Stimulated activated naive CD8-positive, alpha-beta T cell treated with anti-CD3 and anti-CD28 coated beads, Interleukin-15, amount 100 ng/mL, for 72 hours (primary cell): ENCODE measurements around the gene ACTN1.

Experiments
- ATAC-seq: fragments of 150-1000 bp; cut with Tn5 transposase; 2 replicates; pipeline ENCODE4 v1.10.0; 2021; ENCODE audit warnings: mild to moderate bottlenecking, moderate library complexity
- DNase-seq, 2 donors: peaks; one replicate each; pipeline ENCODE4 v3.0.0; 2021 to 2022
- H3K27ac Mint-ChIP-seq, 2 donors: one replicate each; pipeline ENCODE4 v1.8.0; 2022; ENCODE audit warnings: mild to moderate bottlenecking in 2 of 2, mixed read lengths in 2 of 2, moderate library complexity in 2 of 2
- H3K27me3 Mint-ChIP-seq: one replicate; pipeline ENCODE4 v1.8.0; 2022; ENCODE audit warnings: mixed read lengths
- H3K4me1 Mint-ChIP-seq: one replicate; pipeline ENCODE4 v1.8.0; 2022; ENCODE audit warnings: mild to moderate bottlenecking, mixed read lengths
- H3K4me3 Mint-ChIP-seq, 2 donors: one replicate each; pipeline ENCODE4 v1.8.0; 2022; ENCODE audit warnings: mild to moderate bottlenecking in 2 of 2, mixed read lengths in 2 of 2, moderate library complexity in 1 of 2
- H3K9me3 Mint-ChIP-seq, 2 donors: one replicate each; pipeline ENCODE4 v1.8.0; 2022; ENCODE audit warnings: mixed read lengths in 2 of 2

ACTN1 gene

GRCh38 chr14:68952531-68953195, 26.4 kb downstream of the ACTN1 start:
- Mint-ChIP-seq H3K4me3 (peak overlapping the region; percentile 78 to 82), H3K27ac (peak overlapping the region; percentile 95 to 97), H3K27me3 (no peaks in the 10 kb centered on the region), H3K9me3 (no peaks in the 10 kb centered on the region), H3K4me1 (peaks cover 98% of the 10 kb centered on the region)
- ATAC-seq, result peak; percentile 81
- peak in 1 of 2 donors; percentile 55 for DNase-seq

GRCh38 chr14:68951800-68952530, 27.1 kb downstream of the ACTN1 start:
- Mint-ChIP-seq H3K4me3 (peak overlapping the region; percentile 78 to 82), H3K9me3 (no peaks in the 10 kb centered on the region), H3K27ac (peak overlapping the region; percentile 67 to 95), H3K4me1 (peaks cover 98% of the 10 kb centered on the region), H3K27me3 (no peaks in the 10 kb centered on the region)
- DNase-seq (no peak), ATAC-seq (peak; percentile 4)

- ATAC-seq (no peak), DNase-seq (no peak)
- Mint-ChIP-seq H3K27me3 (no peaks in the 10 kb centered on the region), H3K9me3 (no peaks in the 10 kb centered on the region), H3K4me1 (peaks cover 98% of the 10 kb centered on the region), H3K4me3 (peak overlapping the region; percentile 49 to 78), H3K27ac (peak overlapping the region; percentile 67 to 86)
Observed at GRCh38 chr14:68951035-68951797, 27.9 kb downstream of the ACTN1 start.

DNA sequence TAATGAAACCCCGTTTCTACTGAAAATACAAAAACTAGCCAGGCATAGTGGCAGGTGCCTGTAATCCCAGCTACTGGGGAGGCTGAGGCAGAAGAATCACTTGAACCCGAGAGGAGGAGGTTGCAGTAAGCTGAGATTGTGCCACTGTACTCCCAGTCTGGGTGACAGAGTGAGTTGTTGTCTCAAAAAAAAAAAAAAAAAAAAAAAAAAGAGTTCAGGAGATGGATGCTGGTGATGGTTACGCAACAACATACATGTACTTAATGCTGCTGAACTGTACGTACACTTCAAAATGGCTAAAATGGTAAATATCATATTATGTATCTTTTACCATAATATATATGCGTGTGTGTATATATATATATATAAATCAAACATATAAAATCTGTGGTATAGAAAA, 29.0 kb downstream of the ACTN1 start:
- H3K27ac Mint-ChIP-seq, result peak overlapping the region in 1 of 2 donors; percentile 95
- DNase-seq, result no peak
- H3K4me3 Mint-ChIP-seq, result no peak overlapping the region
- ATAC-seq, result no peak
- H3K4me1 Mint-ChIP-seq, result peaks cover 98% of the 10 kb centered on the region
- no peaks in the 10 kb centered on the region for H3K9me3 Mint-ChIP-seq
- H3K27me3 Mint-ChIP-seq, result no peaks in the 10 kb centered on the region

DNA sequence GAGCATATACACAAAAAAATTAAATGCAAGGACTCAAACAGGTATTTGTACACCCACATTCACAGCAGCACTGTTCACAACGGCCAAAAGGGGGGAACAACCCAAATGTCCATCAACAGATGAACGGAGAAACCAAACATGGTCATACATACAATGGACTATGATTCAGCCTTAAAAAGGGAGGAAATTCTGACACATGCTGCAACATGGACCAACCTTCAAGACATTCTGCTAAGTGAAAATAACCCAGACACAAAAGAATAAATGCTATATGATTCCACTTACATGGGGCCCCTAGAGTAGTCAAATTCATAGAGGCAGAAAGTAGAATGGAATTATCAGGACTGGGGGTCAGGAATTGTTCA, 29.5 kb downstream of the ACTN1 start:
- H3K4me3 Mint-ChIP-seq, result peak overlapping the region; percentile 71 to 75
- peaks cover 98% of the 10 kb centered on the region for H3K4me1 Mint-ChIP-seq
- no peaks in the 10 kb centered on the region for H3K27me3 Mint-ChIP-seq
- peak overlapping the region in 1 of 2 donors; percentile 95 for H3K27ac Mint-ChIP-seq
- ATAC-seq, result no peak
- DNase-seq, result no peak
- no peaks in the 10 kb centered on the region for H3K9me3 Mint-ChIP-seq

- peak in 1 of 2 donors; percentile 43 for DNase-seq
- Mint-ChIP-seq H3K4me1 (peaks cover 98% of the 10 kb centered on the region), H3K4me3 (peak overlapping the region; percentile 71 to 75), H3K27ac (peak overlapping the region; percentile 89 to 93), H3K9me3 (no peaks in the 10 kb centered on the region), H3K27me3 (no peaks in the 10 kb centered on the region)
- peak; percentile 49 for ATAC-seq
Observed at GRCh38 chr14:68948686-68949600, 30.2 kb downstream of the ACTN1 start.

- Mint-ChIP-seq H3K9me3 (no peaks in the 10 kb centered on the region), H3K27ac (peak overlapping the region; percentile 89 to 93), H3K4me1 (peaks cover 98% of the 10 kb centered on the region), H3K4me3 (peak overlapping the region; percentile 51 to 71), H3K27me3 (no peaks in the 10 kb centered on the region)
- DNase-seq (no peak), ATAC-seq (no peak)
Observed at GRCh38 chr14:68947802-68948201, 31.3 kb downstream of the ACTN1 start.

- H3K9me3 Mint-ChIP-seq, result no peaks in the 10 kb centered on the region
- ATAC-seq (no peak), DNase-seq (no peak)
- peak overlapping the region; percentile 38 to 58 for H3K4me3 Mint-ChIP-seq
- H3K4me1 Mint-ChIP-seq, result peaks cover 98% of the 10 kb centered on the region
- H3K27me3 Mint-ChIP-seq, result no peaks in the 10 kb centered on the region
- H3K27ac Mint-ChIP-seq, result peak overlapping the region; percentile 88 to 93
Observed at GRCh38 chr14:68946489-68946822, 32.6 kb downstream of the ACTN1 start.

- H3K4me3 Mint-ChIP-seq, result peak overlapping the region; percentile 38 to 58
- H3K27me3 Mint-ChIP-seq, result no peaks in the 10 kb centered on the region
- peak overlapping the region; percentile 88 to 93 for H3K27ac Mint-ChIP-seq
- H3K4me1 Mint-ChIP-seq, result peaks cover 97% of the 10 kb centered on the region
- DNase-seq (peak in 1 of 2 donors; percentile 57), ATAC-seq (peak; percentile 70)
- H3K9me3 Mint-ChIP-seq, result no peaks in the 10 kb centered on the region
Observed at GRCh38 chr14:68945585-68946488, 33.3 kb downstream of the ACTN1 start.

- Mint-ChIP-seq H3K4me1 (peaks cover 98% of the 10 kb centered on the region), H3K27ac (peak overlapping the region; percentile 74 to 91), H3K27me3 (no peaks in the 10 kb centered on the region), H3K9me3 (no peaks in the 10 kb centered on the region), H3K4me3 (peak overlapping the region; percentile 38 to 58)
- DNase-seq (no peak), ATAC-seq (no peak)
Observed at GRCh38 chr14:68945190-68945584, 33.9 kb downstream of the ACTN1 start.

GRCh38 chr14:68944162-68944561, 34.9 kb downstream of the ACTN1 start:
- peaks cover 99% of the 10 kb centered on the region for H3K4me1 Mint-ChIP-seq

DNA sequence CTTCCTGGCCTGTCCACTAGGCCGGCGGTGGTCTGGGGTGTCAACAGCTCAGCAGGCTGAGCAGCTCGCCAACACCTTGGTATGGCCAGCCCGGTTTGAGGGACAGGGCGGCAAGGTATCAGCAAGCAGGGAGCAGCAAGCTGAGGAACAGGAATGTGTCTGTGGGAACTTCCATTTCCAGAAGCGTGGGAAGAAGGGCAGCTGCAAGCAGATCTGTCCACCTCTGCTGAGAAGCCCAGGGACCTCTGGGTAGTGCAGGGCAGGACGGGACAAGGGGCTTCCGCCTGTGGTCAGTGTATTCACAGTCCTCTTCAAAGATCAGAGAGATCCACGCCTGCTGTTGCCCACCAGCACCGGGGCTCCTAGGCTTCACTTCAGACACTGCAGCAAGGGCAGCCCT, 36.0 kb downstream of the ACTN1 start:
- Mint-ChIP-seq H3K9me3 (no peaks in the 10 kb centered on the region), H3K27me3 (no peaks in the 10 kb centered on the region), H3K4me3 (no peak overlapping the region), H3K4me1 (peaks cover 99% of the 10 kb centered on the region), H3K27ac (peak overlapping the region in 1 of 2 donors; percentile 6)
- DNase-seq, result no peak
- ATAC-seq, result no peak

More at GRCh38 chr14:68944162-68944561, 34.9 kb downstream of the ACTN1 start:
- no peak for DNase-seq
- no peak for ATAC-seq
- Mint-ChIP-seq H3K4me3 (no peak overlapping the region), H3K27me3 (no peaks in the 10 kb centered on the region), H3K9me3 (no peaks in the 10 kb centered on the region), H3K27ac (peak overlapping the region; percentile 3 to 95)

- no peak overlapping the region for H3K27ac Mint-ChIP-seq
Observed at GRCh38 chr14:68942296-68943035, 36.6 kb downstream of the ACTN1 start.

GRCh38 chr14:68941820-68942219, 37.3 kb downstream of the ACTN1 start:
- H3K4me3 Mint-ChIP-seq, result no peak overlapping the region
- H3K9me3 Mint-ChIP-seq, result no peaks in the 10 kb centered on the region
- H3K27ac Mint-ChIP-seq, result no peak overlapping the region
- DNase-seq (no peak), ATAC-seq (no peak)
- H3K4me1 Mint-ChIP-seq, result peaks cover 99% of the 10 kb centered on the region
- H3K27me3 Mint-ChIP-seq, result no peaks in the 10 kb centered on the region

More at GRCh38 chr14:68942296-68943035, 36.6 kb downstream of the ACTN1 start:
- ATAC-seq (no peak), DNase-seq (no peak)
- Mint-ChIP-seq H3K4me3 (no peak overlapping the region), H3K27me3 (no peaks in the 10 kb centered on the region), H3K9me3 (no peaks in the 10 kb centered on the region), H3K4me1 (peaks cover 99% of the 10 kb centered on the region)
